HL-60 (cell line): ENCODE results near the gene NOP16.

Source experiments
- CTCF ChIP-seq: IDR thresholded peaks from one replicate; pipeline ENCODE4 v1.5.1; 2011; ENCODE audit warnings: low read length, control low read depth, inconsistent platforms; ENCODE audit not compliant: insufficient read depth
- GABPA ChIP-seq: IDR thresholded peaks from 2 replicates; pipeline ENCODE4 v1.6.1; 2012; ENCODE audit warnings: low read depth
- POLR2AphosphoS5 ChIP-seq: IDR thresholded peaks from 2 replicates; pipeline ENCODE4 v1.6.1; 2012; ENCODE audit warnings: low read depth
- REST ChIP-seq: IDR thresholded peaks from 2 replicates; pipeline ENCODE4 v1.6.1; 2012; ENCODE audit warnings: low read depth; ENCODE audit not compliant: insufficient replicate concordance
- SPI1 ChIP-seq: IDR thresholded peaks from 2 replicates; pipeline ENCODE4 v1.6.1; 2012; ENCODE audit warnings: low read depth, mild to moderate bottlenecking, borderline replicate concordance

- TF ChIP-seq CTCF (no peak), GABPA (no peak), REST (no peak), POLR2AphosphoS5 (no peak), SPI1 (no peak)
Observed at GRCh38 chr5:176384991-176385390, 3.4 kb downstream of the NOP16 start.
